ENCODE results near the gene LEPROT.

The LEPROT gene

GRCh38 chr1:65412984-65413375 lies 7.5 kb upstream of the LEPROT start:
- TF ChIP-seq CTCF (IDR thresholded peaks at IDR 0.05) (no peak), ZFX (IDR thresholded peaks at IDR 0.05; ENCODE audit: borderline replicate concordance) (no peak)
- no peak overlapping the region for H3K27ac ChIP-seq

GRCh38 chr1:65414538-65414937 lies 5.9 kb upstream of the LEPROT start:
- TF ChIP-seq ZFX (IDR thresholded peaks at IDR 0.05; ENCODE audit: borderline replicate concordance): no peak
- no peak for TF ChIP-seq CTCF (IDR thresholded peaks at IDR 0.05)
- H3K27ac ChIP-seq: no peak overlapping the region

GRCh38 chr1:65416767-65417166 lies 3.7 kb upstream of the LEPROT start:
- H3K27ac ChIP-seq: no peak overlapping the region
- TF ChIP-seq ZFX (IDR thresholded peaks at IDR 0.05; ENCODE audit: borderline replicate concordance) (no peak), CTCF (IDR thresholded peaks at IDR 0.05) (no peak)

GRCh38 chr1:65417729-65418128 lies 2.7 kb upstream of the LEPROT start:
- TF ChIP-seq ZFX (IDR thresholded peaks at IDR 0.05; ENCODE audit: borderline replicate concordance) (no peak), CTCF (IDR thresholded peaks at IDR 0.05) (no peak)
- no peak overlapping the region for H3K27ac ChIP-seq

- TF ChIP-seq CTCF (IDR thresholded peaks at IDR 0.05) (no peak), ZFX (IDR thresholded peaks at IDR 0.05; ENCODE audit: borderline replicate concordance) (no peak)
- H3K27ac ChIP-seq: no peak overlapping the region
Measured at GRCh38 chr1:65418522-65419185, 1.8 kb upstream of the LEPROT start.

- TF ChIP-seq ZFX (IDR thresholded peaks at IDR 0.05; ENCODE audit: borderline replicate concordance) (no peak), CTCF (IDR thresholded peaks at IDR 0.05) (no peak)
- H3K27ac ChIP-seq: peak overlapping the region; percentile 82
Measured at GRCh38 chr1:65419681-65420589, 533 bp upstream of the LEPROT start.

Measured in 22Rv1 (cell line).